ENCODE data around the gene RIGI. TPM values are rescaled to one million over a fixed set of nuclear protein-coding genes. Genes with fewer than 3 reads are reported as not detected.

Gene RIGI
- total and polyA plus RNA-seq, 2 of the 13 experiments (the other 11 are each of a cell fraction or from before 2014, with no cell fraction given), result 3.0 to 8.2 TPM

DNA sequence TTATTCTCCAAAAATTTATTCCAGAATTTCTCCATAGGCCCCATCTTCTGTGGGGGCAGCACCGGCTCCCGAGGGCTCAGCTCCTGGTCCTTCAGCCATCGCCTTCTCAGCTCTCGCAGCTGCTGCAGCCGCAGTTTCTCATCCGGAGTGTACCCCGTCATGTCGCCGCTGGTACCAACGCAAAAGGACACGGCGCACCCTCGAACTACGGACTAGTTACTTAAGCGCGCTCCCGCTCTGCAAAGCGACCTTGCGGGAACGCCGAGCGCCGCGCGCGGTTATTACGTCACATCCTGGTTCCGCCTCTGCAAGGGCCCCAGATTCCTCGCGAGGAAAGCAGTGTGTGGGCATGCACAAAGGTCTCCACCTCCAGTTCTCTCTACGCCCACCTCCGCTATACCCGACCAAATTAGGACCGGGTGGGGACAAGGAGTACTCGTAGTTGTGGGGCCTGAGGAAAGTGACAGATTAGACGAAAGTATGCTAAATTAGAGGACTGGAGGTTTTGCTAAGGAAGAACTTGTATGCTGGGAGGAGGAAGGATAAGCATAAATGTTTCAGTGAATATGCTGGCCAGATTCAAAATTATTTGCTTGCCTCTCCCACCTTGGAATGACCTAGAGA is 47.0 kb upstream of the RIGI start, which contains the start of gene NDUFB6 (continued):
- TF ChIP-seq, protein P1, sequence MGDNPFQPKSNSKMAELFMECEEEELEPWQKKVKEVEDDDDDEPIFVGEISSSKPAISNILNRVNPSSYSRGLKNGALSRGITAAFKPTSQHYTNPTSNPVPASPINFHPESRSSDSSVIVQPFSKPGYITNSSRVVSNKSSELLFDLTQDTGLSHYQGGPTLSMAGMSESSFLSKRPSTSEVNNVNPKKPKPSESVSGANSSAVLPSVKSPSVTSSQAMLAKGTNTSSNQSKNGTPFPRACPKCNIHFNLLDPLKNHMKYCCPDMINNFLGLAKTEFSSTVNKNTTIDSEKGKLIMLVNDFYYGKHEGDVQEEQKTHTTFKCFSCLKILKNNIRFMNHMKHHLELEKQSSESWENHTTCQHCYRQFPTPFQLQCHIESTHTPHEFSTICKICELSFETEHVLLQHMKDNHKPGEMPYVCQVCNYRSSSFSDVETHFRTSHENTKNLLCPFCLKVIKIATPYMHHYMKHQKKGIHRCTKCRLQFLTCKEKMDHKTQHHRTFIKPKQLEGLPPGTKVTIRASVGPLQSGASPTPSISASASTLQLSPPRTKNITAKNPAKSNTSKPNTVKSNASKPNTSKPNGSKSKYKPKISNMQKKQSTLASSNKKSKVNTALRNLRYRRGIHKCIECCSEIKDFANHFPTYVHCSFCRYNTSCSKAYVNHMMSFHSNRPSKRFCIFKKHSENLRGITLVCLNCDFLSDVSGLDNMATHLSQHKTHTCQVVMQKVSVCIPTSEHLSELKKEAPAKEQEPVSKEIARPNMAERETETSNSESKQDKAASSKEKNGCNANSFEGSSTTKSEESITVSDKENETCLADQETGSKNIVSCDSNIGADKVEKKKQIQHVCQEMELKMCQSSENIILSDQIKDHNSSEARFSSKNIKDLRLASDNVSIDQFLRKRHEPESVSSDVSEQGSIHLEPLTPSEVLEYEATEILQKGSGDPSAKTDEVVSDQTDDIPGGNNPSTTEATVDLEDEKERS (CRISPR knock-in tag; IDR thresholded peaks at IDR 0.05), result peak; percentile 77
- TF ChIP-seq JUND (CRISPR knock-in tag; IDR thresholded peaks at IDR 0.05) (no peak; the same call in 1 of the 2 replicates), ZNF589 (CRISPR knock-in tag; conservative IDR thresholded peaks at IDR 0.05) (no peak), MXD4 (CRISPR knock-in tag; IDR thresholded peaks at IDR 0.05) (peak; percentile 52; the same call in 1 of the 2 replicates), ASH2L (IDR thresholded peaks at IDR 0.05; ENCODE audit: insufficient read length, low read depth, low read length) (peak; percentile 95), SALL2 (CRISPR knock-in tag; IDR thresholded peaks at IDR 0.05) (peak; percentile 67; the same call in 1 of the 2 replicates), SP1 (IDR thresholded peaks at IDR 0.05) (no peak), SP1 (CRISPR knock-in tag; IDR thresholded peaks at IDR 0.05) (peak; percentile 61; the same call in 1 of the 2 replicates), MXI1 (IDR thresholded peaks at IDR 0.05; ENCODE audit: borderline replicate concordance, low read depth, low read length) (peak; percentile 86; the same call in 1 of the 3 replicates), SAP130 (CRISPR knock-in tag; IDR thresholded peaks at IDR 0.05; ENCODE audit: low read depth) (peak; percentile 93), SOX5 (CRISPR knock-in tag; IDR thresholded peaks at IDR 0.05; ENCODE audit: borderline replicate concordance) (peak; percentile 68), JUN (CRISPR knock-in tag; IDR thresholded peaks at IDR 0.05) (no peak; the same call in 1 of the 2 replicates), NONO (IDR thresholded peaks at IDR 0.05) (no peak), NONO (CRISPR knock-in tag; conservative IDR thresholded peaks at IDR 0.05) (peak; percentile 77), BCL6 (CRISPR knock-in tag; IDR thresholded peaks at IDR 0.05) (peak; percentile 55), NR2F1 (CRISPR knock-in tag; IDR thresholded peaks at IDR 0.05) (peak in 1 of 2 experiments; percentile 25; a peak in 1 of 4 replicates), ZNF143 (CRISPR knock-in tag; IDR thresholded peaks at IDR 0.05) (peak; percentile 76), KMT2A (CRISPR knock-in tag; IDR thresholded peaks at IDR 0.05) (peak; percentile 87), ZKSCAN8 (CRISPR knock-in tag; IDR thresholded peaks at IDR 0.05; ENCODE audit: borderline replicate concordance) (peak; percentile 33; the same call in 1 of the 2 replicates), NFYC (CRISPR knock-in tag; IDR thresholded peaks at IDR 0.05) (peak; percentile 47; the same call in 1 of the 2 replicates), SP2 (CRISPR knock-in tag; IDR thresholded peaks at IDR 0.05) (peak; percentile 79), THAP11 (CRISPR knock-in tag; IDR thresholded peaks at IDR 0.05) (peak; percentile 94), SATB2 (CRISPR knock-in tag; IDR thresholded peaks at IDR 0.05) (no peak), GATA4 (IDR thresholded peaks at IDR 0.05; ENCODE audit: borderline replicate concordance, low read depth) (0 out of 2 replicates have a peak, but pooled peaks have one; percentile 35)
- TF ChIP-seq, protein P2, sequence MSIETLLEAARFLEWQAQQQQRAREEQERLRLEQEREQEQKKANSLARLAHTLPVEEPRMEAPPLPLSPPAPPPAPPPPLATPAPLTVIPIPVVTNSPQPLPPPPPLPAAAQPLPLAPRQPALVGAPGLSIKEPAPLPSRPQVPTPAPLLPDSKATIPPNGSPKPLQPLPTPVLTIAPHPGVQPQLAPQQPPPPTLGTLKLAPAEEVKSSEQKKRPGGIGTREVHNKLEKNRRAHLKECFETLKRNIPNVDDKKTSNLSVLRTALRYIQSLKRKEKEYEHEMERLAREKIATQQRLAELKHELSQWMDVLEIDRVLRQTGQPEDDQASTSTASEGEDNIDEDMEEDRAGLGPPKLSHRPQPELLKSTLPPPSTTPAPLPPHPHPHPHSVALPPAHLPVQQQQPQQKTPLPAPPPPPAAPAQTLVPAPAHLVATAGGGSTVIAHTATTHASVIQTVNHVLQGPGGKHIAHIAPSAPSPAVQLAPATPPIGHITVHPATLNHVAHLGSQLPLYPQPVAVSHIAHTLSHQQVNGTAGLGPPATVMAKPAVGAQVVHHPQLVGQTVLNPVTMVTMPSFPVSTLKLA (IDR thresholded peaks at IDR 0.05), result peak; percentile 29; the same call in 1 of the 2 replicates
- TF ChIP-seq, protein P3, sequence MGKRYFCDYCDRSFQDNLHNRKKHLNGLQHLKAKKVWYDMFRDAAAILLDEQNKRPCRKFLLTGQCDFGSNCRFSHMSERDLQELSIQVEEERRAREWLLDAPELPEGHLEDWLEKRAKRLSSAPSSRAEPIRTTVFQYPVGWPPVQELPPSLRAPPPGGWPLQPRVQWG (CRISPR knock-in tag; IDR thresholded peaks at IDR 0.05; ENCODE audit: borderline replicate concordance, low read depth), result no peak
- TF ChIP-seq, protein P4, sequence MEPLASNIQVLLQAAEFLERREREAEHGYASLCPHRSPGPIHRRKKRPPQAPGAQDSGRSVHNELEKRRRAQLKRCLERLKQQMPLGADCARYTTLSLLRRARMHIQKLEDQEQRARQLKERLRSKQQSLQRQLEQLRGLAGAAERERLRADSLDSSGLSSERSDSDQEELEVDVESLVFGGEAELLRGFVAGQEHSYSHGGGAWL (CRISPR knock-in tag; IDR thresholded peaks at IDR 0.05), result peak; percentile 72; the same call in 1 of the 2 replicates

All from HepG2 (cell line).